BE2C (cell line): Measurements from ENCODE around the gene ARMCX5.
A peak's percentile ranks its signal among the peaks of the same experiment; 100 is the strongest.

Experiments
- DNase-seq: peaks from one replicate; pipeline ENCODE4 v3.0.0-alpha.2; 2020
- H3K27me3 ChIP-seq: fragments of 250-450 bp; sonication (Bioruptor Pico); 2 replicates; pipeline ENCODE4 v1.5.1; 2020; ENCODE audit warnings: mild to moderate bottlenecking
- H3K36me3 ChIP-seq: fragments of 250-450 bp; sonication (Bioruptor Pico); 2 replicates; pipeline ENCODE4 v1.5.1; 2020; ENCODE audit warnings: mild to moderate bottlenecking
- H3K4me1 ChIP-seq: fragments of 250-450 bp; sonication (Bioruptor Pico); 2 replicates; pipeline ENCODE4 v1.5.1; 2020
- H3K4me3 ChIP-seq: 2 replicates; pipeline ENCODE4 v1.5.1; 2011; ENCODE audit warnings: low read depth, low read length
- H3K9me3 ChIP-seq: fragments of 250-450 bp; sonication (Bioruptor Pico); 2 replicates; pipeline ENCODE4 v1.5.1; 2020
- TF ChIP-seq, protein P1 (sequence below): IDR thresholded peaks from 2 replicates; pipeline ENCODE4 v1.5.1; 2012; ENCODE audit warnings: mild to moderate bottlenecking, low read depth, low read length

Gene ARMCX5

DNA sequence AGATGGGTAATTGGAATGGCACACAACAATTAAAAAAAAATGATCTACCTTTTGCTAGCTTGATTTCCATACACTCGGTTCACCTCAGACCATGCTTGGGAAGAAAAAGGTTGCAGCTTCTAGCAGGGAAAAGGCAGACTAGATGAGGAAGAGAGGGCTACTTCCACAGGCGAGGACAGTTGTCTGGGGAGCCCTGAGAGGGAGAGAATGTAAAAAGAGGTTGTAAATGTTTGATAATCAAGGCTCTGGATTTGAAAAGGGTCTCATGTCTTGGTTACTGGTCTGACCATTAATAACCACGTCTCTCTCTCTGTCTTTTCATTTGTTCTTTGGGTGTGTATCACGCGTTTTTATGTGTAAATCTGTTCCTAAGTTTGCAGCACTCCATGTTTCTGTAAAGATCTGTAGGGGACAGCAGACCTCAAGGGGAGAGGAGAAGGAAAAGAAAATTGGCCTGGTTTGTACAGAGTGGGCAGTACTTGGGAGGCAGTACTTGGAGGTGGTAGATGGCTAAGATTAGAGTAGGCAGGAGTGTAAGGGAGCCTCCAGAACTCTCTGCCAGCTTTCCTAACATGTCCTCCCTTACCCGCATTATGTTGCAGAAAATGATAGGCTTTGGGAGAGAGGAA lies 750 bp downstream of the ARMCX5 start:
- TF ChIP-seq, protein P1, sequence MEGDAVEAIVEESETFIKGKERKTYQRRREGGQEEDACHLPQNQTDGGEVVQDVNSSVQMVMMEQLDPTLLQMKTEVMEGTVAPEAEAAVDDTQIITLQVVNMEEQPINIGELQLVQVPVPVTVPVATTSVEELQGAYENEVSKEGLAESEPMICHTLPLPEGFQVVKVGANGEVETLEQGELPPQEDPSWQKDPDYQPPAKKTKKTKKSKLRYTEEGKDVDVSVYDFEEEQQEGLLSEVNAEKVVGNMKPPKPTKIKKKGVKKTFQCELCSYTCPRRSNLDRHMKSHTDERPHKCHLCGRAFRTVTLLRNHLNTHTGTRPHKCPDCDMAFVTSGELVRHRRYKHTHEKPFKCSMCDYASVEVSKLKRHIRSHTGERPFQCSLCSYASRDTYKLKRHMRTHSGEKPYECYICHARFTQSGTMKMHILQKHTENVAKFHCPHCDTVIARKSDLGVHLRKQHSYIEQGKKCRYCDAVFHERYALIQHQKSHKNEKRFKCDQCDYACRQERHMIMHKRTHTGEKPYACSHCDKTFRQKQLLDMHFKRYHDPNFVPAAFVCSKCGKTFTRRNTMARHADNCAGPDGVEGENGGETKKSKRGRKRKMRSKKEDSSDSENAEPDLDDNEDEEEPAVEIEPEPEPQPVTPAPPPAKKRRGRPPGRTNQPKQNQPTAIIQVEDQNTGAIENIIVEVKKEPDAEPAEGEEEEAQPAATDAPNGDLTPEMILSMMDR = no peak
- no peak for DNase-seq
- H3K9me3 ChIP-seq = no peaks in the 10 kb centered on the region

GRCh38 chrX:102604327-102604726 lies 5.0 kb downstream of the ARMCX5 start:
- no peaks in the 10 kb centered on the region for H3K9me3 ChIP-seq
- H3K36me3 ChIP-seq = no peaks in the 10 kb centered on the region; the same call in 1 of the 2 replicates
- H3K27me3 ChIP-seq = no peaks in the 10 kb centered on the region
- no peak for DNase-seq
- H3K4me3 ChIP-seq = no peak overlapping the region
- no peaks in the 10 kb centered on the region for H3K4me1 ChIP-seq
- TF ChIP-seq, protein P1 = no peak

More for the DNA sequence above, 750 bp downstream of the ARMCX5 start:
- no peaks in the 10 kb centered on the region for H3K27me3 ChIP-seq
- peak overlapping the region; percentile 90 for H3K4me3 ChIP-seq
- H3K36me3 ChIP-seq = no peaks in the 10 kb centered on the region; the same call in 1 of the 2 replicates
- no peaks in the 10 kb centered on the region for H3K4me1 ChIP-seq

- Histone ChIP-seq H3K9me3 (no peaks in the 10 kb centered on the region), H3K4me1 (no peaks in the 10 kb centered on the region), H3K4me3 (no peak overlapping the region), H3K27me3 (no peaks in the 10 kb centered on the region), H3K36me3 (no peaks in the 10 kb centered on the region; the same call in 1 of the 2 replicates)
- no peak for DNase-seq
- TF ChIP-seq, protein P1 = no peak
Observed at GRCh38 chrX:102606115-102606514, 6.8 kb downstream of the ARMCX5 start.

GRCh38 chrX:102610905-102611304 lies 11.6 kb downstream of the ARMCX5 start:
- no peaks in the 10 kb centered on the region for H3K4me1 ChIP-seq
- TF ChIP-seq, protein P1 = no peak
- no peak for DNase-seq
- no peaks in the 10 kb centered on the region for H3K36me3 ChIP-seq
- H3K4me3 ChIP-seq = no peak overlapping the region
- no peaks in the 10 kb centered on the region for H3K27me3 ChIP-seq
- H3K9me3 ChIP-seq = no peaks in the 10 kb centered on the region

GRCh38 chrX:102624105-102624504 lies 24.8 kb downstream of the ARMCX5 start:
- H3K9me3 ChIP-seq = no peaks in the 10 kb centered on the region
- no peak for DNase-seq
- no peak overlapping the region for H3K4me3 ChIP-seq
- TF ChIP-seq, protein P1 = no peak
- no peaks in the 10 kb centered on the region for H3K36me3 ChIP-seq
- no peaks in the 10 kb centered on the region for H3K4me1 ChIP-seq
- H3K27me3 ChIP-seq = no peaks in the 10 kb centered on the region

- no peak overlapping the region for H3K4me3 ChIP-seq
- no peak for DNase-seq
- no peaks in the 10 kb centered on the region for H3K27me3 ChIP-seq
- no peaks in the 10 kb centered on the region for H3K4me1 ChIP-seq
- H3K36me3 ChIP-seq = no peaks in the 10 kb centered on the region
- TF ChIP-seq, protein P1 = no peak
- H3K9me3 ChIP-seq = no peaks in the 10 kb centered on the region
Observed at GRCh38 chrX:102627640-102628039, 28.3 kb downstream of the ARMCX5 start.
